Dendritic cell treated with granulocyte-macrophage colony-stimulating factor and Interleukin-4, amounts not matched to agents 40 ng/mL and 50 ng/mL, for 4 days (primary cell): ENCODE results near the gene BFSP1.

Experiments
- H3K27ac Mint-ChIP-seq: one replicate; pipeline ENCODE4 v1.8.0; 2022; ENCODE audit warnings: mild to moderate bottlenecking, mixed read lengths
- H3K27me3 Mint-ChIP-seq: one replicate; pipeline ENCODE4 v1.8.0; 2022; ENCODE audit warnings: mild to moderate bottlenecking, mixed read lengths
- H3K36me3 Mint-ChIP-seq: one replicate; pipeline ENCODE4 v1.8.0; 2022; ENCODE audit warnings: low read depth, mixed read lengths
- H3K4me1 Mint-ChIP-seq: one replicate; pipeline ENCODE4 v1.8.0; 2022; ENCODE audit warnings: low read depth, mixed read lengths
- H3K4me3 Mint-ChIP-seq: one replicate; pipeline ENCODE4 v1.8.0; 2022; ENCODE audit warnings: mild to moderate bottlenecking, moderate library complexity, mixed read lengths
- H3K9me3 Mint-ChIP-seq: one replicate; pipeline ENCODE4 v1.8.0; 2022; ENCODE audit warnings: mixed read lengths
- intact Hi-C: fragments of 100-400 bp; cut with micrococcal nuclease; formaldehyde crosslinking; loops from one replicate; pipeline ENCODE4 v1.15.0; 2022

BFSP1 gene

GRCh38 chr20:17504898-17505635 is 26.1 kb downstream of the BFSP1 start:
- H3K27ac Mint-ChIP-seq, result peak overlapping the region; percentile 68
- H3K36me3 Mint-ChIP-seq, result no peaks in the 10 kb centered on the region
- intact Hi-C loops, result loop anchor here (1.0 to 10.0 kb wide), 4 partner anchors 390 to 771 kb away; partner anchors contain the start of genes KAT14 and PET117
- no peaks in the 10 kb centered on the region for H3K9me3 Mint-ChIP-seq
- peak overlapping the region; percentile 79 for H3K4me3 Mint-ChIP-seq
- H3K4me1 Mint-ChIP-seq, result peaks cover 21% of the 10 kb centered on the region
- peaks cover 7% of the 10 kb centered on the region for H3K27me3 Mint-ChIP-seq

- intact Hi-C loops, result loop anchor here (10.0 kb wide), 1 partner anchor 391 kb away; no protein-coding TSS in a partner anchor
Observed at GRCh38 chr20:17504066-17504897, 26.9 kb downstream of the BFSP1 start.

DNA sequence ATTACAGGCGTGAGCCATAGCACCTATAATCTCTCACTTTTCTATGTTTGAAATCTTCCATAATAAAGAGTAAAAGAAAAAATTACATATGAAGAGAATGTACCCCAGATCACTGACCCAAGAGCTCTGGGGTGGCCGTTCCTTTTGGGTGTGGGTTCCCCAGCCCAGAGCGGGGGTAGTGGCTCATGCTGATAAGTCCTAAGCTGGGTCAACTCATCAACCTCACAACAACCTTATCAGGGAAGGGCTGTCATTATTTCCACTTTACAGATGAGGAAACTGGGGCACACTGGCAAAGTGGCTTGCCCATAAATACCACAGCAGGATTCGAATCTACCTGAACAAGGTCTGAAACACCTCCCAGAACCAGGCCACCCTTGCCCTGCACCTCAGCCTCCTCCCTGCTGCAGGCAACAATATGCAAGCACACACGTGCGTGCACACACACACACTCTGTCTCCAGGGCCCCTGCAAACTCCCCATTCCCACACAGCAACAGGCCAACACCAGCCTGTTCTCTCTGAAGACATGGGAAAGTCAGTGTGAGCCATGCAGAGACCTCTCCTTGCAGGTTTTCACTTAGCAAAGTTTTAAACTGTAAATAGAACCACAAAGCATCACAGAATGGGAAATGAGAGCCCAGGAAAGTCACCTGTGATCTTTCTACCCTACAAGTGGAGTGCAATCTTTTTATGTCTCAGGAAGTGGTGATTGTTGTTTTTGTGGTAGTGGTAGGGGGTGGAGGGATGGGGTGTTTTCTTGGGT is 27.7 kb downstream of the BFSP1 start:
- intact Hi-C loops, result loop anchor here (10.0 kb wide), 1 partner anchor 391 kb away; no protein-coding TSS in a partner anchor
- Mint-ChIP-seq H3K4me3 (no peak overlapping the region), H3K9me3 (no peaks in the 10 kb centered on the region), H3K27ac (no peak overlapping the region), H3K36me3 (no peaks in the 10 kb centered on the region), H3K27me3 (peaks cover 6% of the 10 kb centered on the region), H3K4me1 (peaks cover 21% of the 10 kb centered on the region)

More at GRCh38 chr20:17504066-17504897, 26.9 kb downstream of the BFSP1 start:
- peaks cover 6% of the 10 kb centered on the region for H3K27me3 Mint-ChIP-seq
- peak overlapping the region; percentile 68 for H3K27ac Mint-ChIP-seq
- H3K4me1 Mint-ChIP-seq, result peaks cover 21% of the 10 kb centered on the region
- no peaks in the 10 kb centered on the region for H3K36me3 Mint-ChIP-seq
- H3K4me3 Mint-ChIP-seq, result peak overlapping the region; percentile 79
- H3K9me3 Mint-ChIP-seq, result no peaks in the 10 kb centered on the region

GRCh38 chr20:17502105-17502504 is 29.1 kb downstream of the BFSP1 start:
- Mint-ChIP-seq H3K9me3 (no peaks in the 10 kb centered on the region), H3K4me3 (no peak overlapping the region), H3K27ac (no peak overlapping the region), H3K36me3 (no peaks in the 10 kb centered on the region), H3K27me3 (peaks cover 5% of the 10 kb centered on the region), H3K4me1 (peaks cover 21% of the 10 kb centered on the region)
- intact Hi-C loops, result loop anchor here (10.0 kb wide), 1 partner anchor 393 kb away; no protein-coding TSS in a partner anchor

- peaks cover 5% of the 10 kb centered on the region for H3K27me3 Mint-ChIP-seq
- H3K9me3 Mint-ChIP-seq, result no peaks in the 10 kb centered on the region
- H3K36me3 Mint-ChIP-seq, result no peaks in the 10 kb centered on the region
- H3K4me1 Mint-ChIP-seq, result peaks cover 21% of the 10 kb centered on the region
- intact Hi-C loops, result loop anchor here (10.0 kb wide), 1 partner anchor 393 kb away; no protein-coding TSS in a partner anchor
- no peak overlapping the region for H3K4me3 Mint-ChIP-seq
- H3K27ac Mint-ChIP-seq, result no peak overlapping the region
Observed at GRCh38 chr20:17501701-17502100, 29.5 kb downstream of the BFSP1 start.

- Mint-ChIP-seq H3K4me3 (no peak overlapping the region), H3K36me3 (no peaks in the 10 kb centered on the region), H3K9me3 (no peaks in the 10 kb centered on the region), H3K27me3 (peaks cover 5% of the 10 kb centered on the region), H3K4me1 (peaks cover 18% of the 10 kb centered on the region), H3K27ac (no peak overlapping the region)
- intact Hi-C loops, result loop anchor here (10.0 kb wide), 1 partner anchor 394 kb away; no protein-coding TSS in a partner anchor
Observed at GRCh38 chr20:17500826-17501225, 30.4 kb downstream of the BFSP1 start.

DNA sequence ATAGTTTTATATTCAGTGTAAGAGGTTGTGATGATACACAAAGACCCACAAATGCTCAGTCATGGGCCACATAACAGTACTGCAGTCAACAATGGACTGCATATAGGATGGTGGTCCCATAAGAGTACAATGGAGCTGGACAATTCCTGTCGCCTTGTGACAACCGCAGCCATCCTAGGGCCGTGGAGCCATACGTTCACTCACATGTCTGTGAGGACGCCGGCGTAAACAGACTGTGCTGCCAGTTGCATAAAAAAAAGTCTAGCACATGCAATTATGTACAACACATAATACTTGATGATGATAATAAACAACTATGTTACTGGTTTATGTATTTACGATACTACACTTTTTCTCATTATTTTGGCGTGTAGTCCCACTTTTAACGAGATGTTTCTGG is 30.9 kb downstream of the BFSP1 start:
- no peak overlapping the region for H3K4me3 Mint-ChIP-seq
- no peaks in the 10 kb centered on the region for H3K36me3 Mint-ChIP-seq
- no peaks in the 10 kb centered on the region for H3K9me3 Mint-ChIP-seq
- H3K4me1 Mint-ChIP-seq, result peaks cover 12% of the 10 kb centered on the region
- intact Hi-C loops, result loop anchor here (10.0 kb wide), 1 partner anchor 395 kb away; no protein-coding TSS in a partner anchor
- no peak overlapping the region for H3K27ac Mint-ChIP-seq
- peaks cover 5% of the 10 kb centered on the region for H3K27me3 Mint-ChIP-seq

DNA sequence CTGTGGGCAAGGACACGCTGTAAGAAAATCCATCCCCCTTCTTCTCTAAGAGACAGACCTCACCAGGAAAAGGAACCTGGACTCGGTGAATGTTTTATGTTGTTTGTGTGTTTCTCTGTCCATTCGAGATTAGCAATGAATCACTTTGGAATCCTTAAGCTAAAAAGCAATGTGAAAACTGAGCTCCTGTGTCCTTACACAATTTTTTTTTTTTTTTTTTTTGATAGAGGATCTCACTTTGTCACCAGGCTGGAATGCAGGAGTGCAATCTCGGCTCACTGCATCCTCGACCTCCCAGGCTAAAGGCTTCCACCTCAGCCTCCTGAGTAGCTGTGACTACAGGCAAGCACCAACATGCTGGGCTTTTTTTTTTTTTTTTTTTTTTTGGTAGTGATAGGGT is 32.1 kb downstream of the BFSP1 start:
- H3K27ac Mint-ChIP-seq, result no peak overlapping the region
- H3K4me3 Mint-ChIP-seq, result no peak overlapping the region
- no peaks in the 10 kb centered on the region for H3K4me1 Mint-ChIP-seq
- no peaks in the 10 kb centered on the region for H3K9me3 Mint-ChIP-seq
- intact Hi-C loops, result no loop called here
- H3K36me3 Mint-ChIP-seq, result no peaks in the 10 kb centered on the region
- H3K27me3 Mint-ChIP-seq, result peaks cover 1% of the 10 kb centered on the region

GRCh38 chr20:17498641-17499040 is 32.5 kb downstream of the BFSP1 start:
- H3K4me3 Mint-ChIP-seq, result no peak overlapping the region
- H3K27me3 Mint-ChIP-seq, result peaks cover 1% of the 10 kb centered on the region
- no peaks in the 10 kb centered on the region for H3K4me1 Mint-ChIP-seq
- no peaks in the 10 kb centered on the region for H3K9me3 Mint-ChIP-seq
- intact Hi-C loops, result no loop called here
- no peak overlapping the region for H3K27ac Mint-ChIP-seq
- H3K36me3 Mint-ChIP-seq, result no peaks in the 10 kb centered on the region

DNA sequence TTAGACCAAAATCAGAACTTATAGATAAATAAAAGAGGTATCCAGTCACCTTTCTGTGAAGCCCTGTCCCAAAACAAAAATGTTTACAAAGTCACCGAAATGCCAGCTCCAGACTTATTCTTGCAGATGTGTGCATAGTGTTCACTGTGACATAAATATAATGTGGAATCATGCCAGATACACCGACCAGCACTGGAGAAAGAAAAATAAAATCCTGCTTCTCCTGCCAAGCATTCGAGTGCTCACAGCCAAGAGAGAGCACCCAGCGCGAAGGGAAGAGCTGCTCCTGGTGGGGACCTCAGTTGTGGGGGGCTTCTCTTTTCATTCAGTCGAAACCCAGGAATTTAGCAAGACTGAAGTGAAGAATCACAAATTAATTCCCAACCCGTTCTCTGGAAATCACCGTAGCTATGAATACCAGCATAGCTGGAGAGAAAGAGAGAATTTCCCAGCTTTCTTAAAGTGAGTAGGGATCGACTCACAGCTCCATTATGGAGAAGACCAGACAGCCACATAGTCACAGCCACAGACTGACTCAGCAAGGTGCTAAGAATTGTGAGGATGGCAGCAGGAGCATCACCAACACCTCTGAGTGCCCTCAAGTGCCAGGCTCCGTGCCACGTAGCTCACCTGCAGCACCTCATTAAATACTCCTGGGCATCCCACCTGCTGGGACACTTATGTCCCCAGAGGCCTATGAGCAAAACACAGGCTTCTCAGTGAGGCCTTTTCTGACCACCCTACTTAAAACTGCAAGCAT is 33.2 kb downstream of the BFSP1 start:
- intact Hi-C loops, result no loop called here
- Mint-ChIP-seq H3K27ac (no peak overlapping the region), H3K27me3 (peaks cover 1% of the 10 kb centered on the region), H3K4me3 (no peak overlapping the region), H3K9me3 (no peaks in the 10 kb centered on the region), H3K36me3 (no peaks in the 10 kb centered on the region), H3K4me1 (no peaks in the 10 kb centered on the region)

GRCh38 chr20:17495826-17496225 is 35.4 kb downstream of the BFSP1 start:
- Mint-ChIP-seq H3K36me3 (no peaks in the 10 kb centered on the region), H3K4me3 (no peak overlapping the region), H3K27me3 (no peaks in the 10 kb centered on the region)

GRCh38 chr20:17494201-17494600 is 37.0 kb downstream of the BFSP1 start:
- intact Hi-C loops, result no loop called here
- Mint-ChIP-seq H3K36me3 (no peaks in the 10 kb centered on the region), H3K27me3 (no peaks in the 10 kb centered on the region), H3K27ac (no peak overlapping the region), H3K4me3 (no peak overlapping the region), H3K9me3 (no peaks in the 10 kb centered on the region), H3K4me1 (no peaks in the 10 kb centered on the region)

More at GRCh38 chr20:17495826-17496225, 35.4 kb downstream of the BFSP1 start:
- Mint-ChIP-seq H3K27ac (no peak overlapping the region), H3K9me3 (no peaks in the 10 kb centered on the region), H3K4me1 (no peaks in the 10 kb centered on the region)
- intact Hi-C loops, result no loop called here

- intact Hi-C loops, result no loop called here
- no peak overlapping the region for H3K27ac Mint-ChIP-seq
- H3K9me3 Mint-ChIP-seq, result no peaks in the 10 kb centered on the region
- no peaks in the 10 kb centered on the region for H3K36me3 Mint-ChIP-seq
- H3K4me3 Mint-ChIP-seq, result no peak overlapping the region
- no peaks in the 10 kb centered on the region for H3K27me3 Mint-ChIP-seq
- H3K4me1 Mint-ChIP-seq, result no peaks in the 10 kb centered on the region
Observed at GRCh38 chr20:17493173-17493572, 38.0 kb downstream of the BFSP1 start.
